ENCODE data around the gene RASSF4. TPM values are rescaled to one million over a fixed set of nuclear protein-coding genes. Genes with fewer than 3 reads are reported as not detected.

RASSF4 gene
- total and polyA plus RNA-seq, 12 donors: 41.2 to 120 (median 79.9) TPM

DNA sequence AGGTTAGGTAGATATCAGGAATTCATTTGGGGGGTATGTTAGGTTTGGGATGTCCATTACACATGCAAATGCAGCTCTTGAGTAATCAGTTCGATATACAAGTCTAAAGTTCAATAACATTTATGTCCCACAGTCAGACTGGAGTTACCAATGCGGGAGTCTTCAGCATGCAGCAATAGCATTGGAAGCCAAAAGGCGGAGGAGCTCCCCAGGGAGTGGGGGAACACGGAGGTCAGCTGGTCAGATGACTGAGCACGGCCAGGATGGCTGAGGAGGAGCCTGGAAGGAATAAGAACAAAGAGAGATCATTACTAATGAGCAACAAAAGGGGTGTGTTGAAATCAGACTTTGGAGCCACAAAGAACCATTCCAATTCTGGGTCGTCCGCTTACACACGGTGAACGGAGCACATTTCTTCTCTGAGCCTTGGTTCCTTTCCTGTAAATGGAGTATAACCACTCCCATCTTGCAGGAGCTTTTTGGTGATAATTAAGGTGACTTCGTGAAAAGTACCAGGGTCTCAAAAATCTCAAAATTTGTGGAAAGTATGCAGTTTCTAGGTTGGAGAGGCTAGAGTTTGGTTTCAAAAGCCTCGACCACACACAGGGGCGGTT is 40.6 kb downstream of the RASSF4 start:
- TF ChIP-seq, protein P1, sequence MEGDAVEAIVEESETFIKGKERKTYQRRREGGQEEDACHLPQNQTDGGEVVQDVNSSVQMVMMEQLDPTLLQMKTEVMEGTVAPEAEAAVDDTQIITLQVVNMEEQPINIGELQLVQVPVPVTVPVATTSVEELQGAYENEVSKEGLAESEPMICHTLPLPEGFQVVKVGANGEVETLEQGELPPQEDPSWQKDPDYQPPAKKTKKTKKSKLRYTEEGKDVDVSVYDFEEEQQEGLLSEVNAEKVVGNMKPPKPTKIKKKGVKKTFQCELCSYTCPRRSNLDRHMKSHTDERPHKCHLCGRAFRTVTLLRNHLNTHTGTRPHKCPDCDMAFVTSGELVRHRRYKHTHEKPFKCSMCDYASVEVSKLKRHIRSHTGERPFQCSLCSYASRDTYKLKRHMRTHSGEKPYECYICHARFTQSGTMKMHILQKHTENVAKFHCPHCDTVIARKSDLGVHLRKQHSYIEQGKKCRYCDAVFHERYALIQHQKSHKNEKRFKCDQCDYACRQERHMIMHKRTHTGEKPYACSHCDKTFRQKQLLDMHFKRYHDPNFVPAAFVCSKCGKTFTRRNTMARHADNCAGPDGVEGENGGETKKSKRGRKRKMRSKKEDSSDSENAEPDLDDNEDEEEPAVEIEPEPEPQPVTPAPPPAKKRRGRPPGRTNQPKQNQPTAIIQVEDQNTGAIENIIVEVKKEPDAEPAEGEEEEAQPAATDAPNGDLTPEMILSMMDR (IDR thresholded peaks at IDR 0.05): no peak
- peak overlapping the region in 9 of 10 donors; percentile 57 to 75 (median 69) for H3K4me3 ChIP-seq
- H3K27ac ChIP-seq: peak overlapping the region; percentile 94 to 100 (median 97)
- H3K9me3 ChIP-seq: peaks cover 0 to 9% (median 0%) of the 10 kb centered on the region in 11 donors
- intact Hi-C loops (cut with DNase I): loop anchor here in 2 of 10 donors (2.0 to 10.0 kb wide), 3 partner anchors 21 to 235 kb away; partner anchors contain the start of gene DEPP1 (in 1 of the 2)
- DNase-seq (peak; percentile 84 to 92), ATAC-seq (peak; percentile 31 to 68 (median 50))
- peaks cover 25 to 84% (median 74%) of the 10 kb centered on the region in 9 donors for H3K4me1 ChIP-seq
- 26 to 38% methylated on average over 12 of the region's 12 CpGs for WGBS, 2 donors
- peaks cover 0 to 24% (median 15%) of the 10 kb centered on the region in 9 donors for H3K36me3 ChIP-seq
- H3K27me3 ChIP-seq: no peaks in the 10 kb centered on the region

DNA sequence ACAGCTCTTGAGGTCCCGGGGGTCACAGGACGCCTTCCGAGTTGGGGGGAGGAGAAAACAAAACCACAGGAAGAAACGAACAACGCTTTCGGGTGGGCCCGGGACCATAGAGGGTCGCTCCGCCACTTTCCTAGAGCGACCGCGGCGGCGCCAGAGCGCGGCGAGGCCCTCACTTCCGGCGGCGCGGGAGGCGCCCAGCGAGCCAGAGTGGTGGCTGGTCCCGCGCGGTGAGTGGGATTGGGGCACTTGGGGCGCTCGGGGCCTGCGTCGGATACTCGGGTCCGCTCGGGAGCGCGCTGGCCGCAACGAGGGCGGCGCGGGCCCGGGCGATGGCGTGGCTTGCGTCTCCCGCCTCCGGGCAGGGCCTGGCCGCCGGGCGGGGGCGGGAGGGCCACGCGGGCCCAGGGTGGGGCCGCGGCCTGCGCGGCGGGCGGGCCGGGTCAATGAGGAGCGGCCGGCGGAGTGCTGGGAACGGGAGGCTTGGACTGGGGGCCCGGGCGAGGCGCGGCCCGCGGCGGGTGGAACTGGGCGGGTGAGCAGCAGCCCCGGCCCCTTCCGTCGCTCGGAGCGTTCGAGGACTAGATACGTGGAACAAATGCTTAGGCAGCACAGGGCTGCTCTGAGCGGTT is 41.3 kb downstream of the RASSF4 start, which contains the start of gene ZNF22:
TSS of gene ZNF22 (plus strand) at position 172 of the 629 bp plus-strand sequence. CDS start 2,446 bp downstream, outside the sequence.
- Histone ChIP-seq H3K27ac (peak within 1 kb of the TSS; percentile 94 to 100 (median 97)), H3K36me3 (peaks cover 0 to 29% (median 15%) of the 10 kb centered on the region in 9 donors), H3K4me3 (peak within 1 kb of the TSS; percentile 29 to 75 (median 68)), H3K9me3 (peaks cover 0 to 9% (median 0%) of the 10 kb centered on the region in 11 donors), H3K4me1 (peaks cover 19 to 83% (median 70%) of the 10 kb centered on the region in 9 donors), H3K27me3 (no peaks in the 10 kb centered on the region)
- intact Hi-C loops (cut with DNase I): loop anchor here in 2 of 10 donors (2.0 to 10.0 kb wide), 3 partner anchors 22 to 234 kb away; partner anchors contain the start of gene DEPP1 (in 1 of the 2)
- 1% methylated on average over 60 to 79 of the region's 79 CpGs for WGBS, 2 donors
- ATAC-seq (peak; percentile 50 to 83 (median 68)), DNase-seq (peak; percentile 80 to 81)
- TF ChIP-seq, protein P1 (IDR thresholded peaks at IDR 0.05): peak in 3 of 9 donors; percentile 24 to 37 (median 32)

DNA sequence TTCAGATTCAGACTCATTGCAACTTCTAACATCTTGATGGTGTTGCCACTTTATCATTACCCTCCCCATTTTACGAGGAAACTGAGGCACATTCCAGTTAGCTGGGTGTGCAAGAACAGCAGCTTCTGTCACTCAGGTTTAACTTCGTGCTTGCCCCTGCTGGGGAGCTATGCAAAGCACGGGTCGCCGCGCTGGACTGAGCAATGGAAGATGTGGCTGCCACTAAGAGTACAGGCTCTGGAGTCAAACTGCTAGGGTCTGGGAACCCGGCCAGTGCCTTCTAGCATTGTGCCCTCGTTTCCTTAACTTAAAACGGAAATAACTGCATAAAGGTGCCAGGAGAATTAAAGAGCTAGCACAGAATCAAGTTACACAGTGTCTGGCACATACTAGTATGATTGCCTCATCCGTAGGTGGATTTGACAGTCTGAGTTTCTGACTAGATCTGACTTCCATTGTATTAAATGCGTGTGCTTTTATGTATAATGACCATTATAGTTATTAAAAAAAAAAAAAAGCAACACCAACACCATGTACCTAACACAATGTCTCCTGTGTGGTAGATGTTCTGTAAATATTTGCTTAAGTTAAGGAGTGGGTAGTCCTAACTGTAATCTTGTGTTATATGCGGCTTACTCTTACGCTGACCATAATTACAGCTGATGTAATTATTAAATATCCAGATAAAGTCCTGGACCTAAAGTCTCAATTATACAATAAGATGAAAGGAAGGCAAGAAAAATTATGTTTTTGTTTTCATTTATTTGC is 42.0 kb downstream of the RASSF4 start:
- TF ChIP-seq, protein P1 (IDR thresholded peaks at IDR 0.05): peak in 4 of 9 donors; percentile 5 to 30 (median 22)
- H3K4me1 ChIP-seq: peaks cover 12 to 82% (median 69%) of the 10 kb centered on the region in 9 donors
- intact Hi-C loops (cut with DNase I): loop anchor here in 2 of 10 donors (2.0 to 10.0 kb wide), 3 partner anchors 23 to 233 kb away; partner anchors contain the start of gene DEPP1 (in 1 of the 2)
- peak overlapping the region; percentile 29 to 75 (median 68) for H3K4me3 ChIP-seq
- H3K9me3 ChIP-seq: peaks cover 0 to 9% (median 0%) of the 10 kb centered on the region in 11 donors
- H3K27me3 ChIP-seq: no peaks in the 10 kb centered on the region
- peak overlapping the region; percentile 94 to 100 (median 97) for H3K27ac ChIP-seq
- peaks cover 0 to 29% (median 15%) of the 10 kb centered on the region in 9 donors for H3K36me3 ChIP-seq
- DNase-seq: peak; percentile 69 to 75
- WGBS, 2 donors: 6 to 8% methylated on average over 13 of the region's 13 CpGs
- peak; percentile 23 to 77 (median 56) for ATAC-seq

Data from heart right ventricle (tissue), 16 donors.